Measurements from ENCODE around the gene MAGED2. TPM values are rescaled to one million over a fixed set of nuclear protein-coding genes. Genes with fewer than 3 reads are reported as not detected.
"Not testable (repeated sequence)": the region's sequence is repeated elsewhere in the genome, so short reads cannot be mapped to it uniquely, and the experiment has no call there.

Gene MAGED2
- total RNA-seq, 2 donors from 2014 or later: 261 to 273 TPM

- WGBS, 2 experiments (ENCODE audit: insufficient coverage in 1 of 2, insufficient read length in 1 of 2): 79% methylated on average over 8 of the region's 8 CpGs; no CpG with 5 or more reads in 1 of the 2 experiments
- peak; percentile 69 for DNase-seq
- Mint-ChIP-seq H3K27me3 (ENCODE audit: insufficient read depth) (no peaks in the 10 kb centered on the region), H3K9me3 (peaks cover 56% of the 10 kb centered on the region), H3K36me3 (ENCODE audit: low read depth) (no peaks in the 10 kb centered on the region), H3K27ac (no peak overlapping the region), H3K4me1 (no peaks in the 10 kb centered on the region), H3K4me3 (no peak overlapping the region)
- Histone ChIP-seq H3K27ac (ENCODE audit: low read depth, low read length) (no peak overlapping the region), H3K27me3 (ENCODE audit: control insufficient read depth, insufficient read depth, low read length, poor library complexity, severe bottlenecking) (no peaks in the 10 kb centered on the region), H3K36me3 (ENCODE audit: control insufficient read depth, insufficient read depth, low read length) (no peaks in the 10 kb centered on the region), H3K4me1 (ENCODE audit: control insufficient read depth, insufficient read depth, low read length) (no peaks in the 10 kb centered on the region), H3K4me3 (ENCODE audit: low read length) (no peak overlapping the region), H3K9me3 (ENCODE audit: control insufficient read depth, low read length) (no peaks in the 10 kb centered on the region), H3K9ac (ENCODE audit: extremely low read depth, low read length, poor library complexity, severe bottlenecking) (no peak overlapping the region)
- TF ChIP-seq CTCF (conservative IDR thresholded peaks at IDR 0.05): peak; percentile 59
Measured at GRCh38 chrX:54825716-54826438, 18.3 kb downstream of the MAGED2 start.

- Mint-ChIP-seq H3K4me1 (no peaks in the 10 kb centered on the region), H3K4me3 (no peak overlapping the region), H3K27ac (no peak overlapping the region)
Measured at GRCh38 chrX:54826598-54826997, 19.1 kb downstream of the MAGED2 start.

GRCh38 chrX:54838583-54838982 lies 31.0 kb downstream of the MAGED2 start:
- H3K9ac ChIP-seq (ENCODE audit: extremely low read depth, low read length, poor library complexity, severe bottlenecking): no peak overlapping the region
- 87 to 100% methylated on average over 1 to 3 of the region's 3 CpGs for WGBS, 2 experiments (ENCODE audit: insufficient coverage in 1 of 2, insufficient read length in 1 of 2)
- H3K4me3 ChIP-seq (ENCODE audit: low read length): no peak overlapping the region
- no peak overlapping the region for H3K4me3 Mint-ChIP-seq
- no peak for DNase-seq
- H3K4me1 ChIP-seq (ENCODE audit: control insufficient read depth, insufficient read depth, low read length): no peaks in the 10 kb centered on the region
- TF ChIP-seq CTCF (conservative IDR thresholded peaks at IDR 0.05): no peak
- no peak overlapping the region for H3K27ac Mint-ChIP-seq
- H3K36me3 Mint-ChIP-seq (ENCODE audit: low read depth): no peaks in the 10 kb centered on the region
- H3K9me3 ChIP-seq (ENCODE audit: control insufficient read depth, low read length): no peaks in the 10 kb centered on the region
- no peak overlapping the region for H3K27ac ChIP-seq (ENCODE audit: low read depth, low read length)
- H3K36me3 ChIP-seq (ENCODE audit: control insufficient read depth, insufficient read depth, low read length): no peaks in the 10 kb centered on the region
- peaks cover 3% of the 10 kb centered on the region for H3K4me1 Mint-ChIP-seq
- peaks cover 3% of the 10 kb centered on the region for H3K27me3 Mint-ChIP-seq (ENCODE audit: insufficient read depth)
- peaks cover 64% of the 10 kb centered on the region for H3K9me3 Mint-ChIP-seq
- H3K27me3 ChIP-seq (ENCODE audit: control insufficient read depth, insufficient read depth, low read length, poor library complexity, severe bottlenecking): no peaks in the 10 kb centered on the region

More at GRCh38 chrX:54826598-54826997, 19.1 kb downstream of the MAGED2 start:
- no peaks in the 10 kb centered on the region for H3K9me3 ChIP-seq (ENCODE audit: control insufficient read depth, low read length)
- no peak for DNase-seq
- no peaks in the 10 kb centered on the region for H3K4me1 ChIP-seq (ENCODE audit: control insufficient read depth, insufficient read depth, low read length)
- Mint-ChIP-seq H3K27me3 (ENCODE audit: insufficient read depth) (peaks cover 6% of the 10 kb centered on the region), H3K36me3 (ENCODE audit: low read depth) (no peaks in the 10 kb centered on the region), H3K9me3 (peaks cover 53% of the 10 kb centered on the region)
- no peaks in the 10 kb centered on the region for H3K36me3 ChIP-seq (ENCODE audit: control insufficient read depth, insufficient read depth, low read length)
- no peak overlapping the region for H3K27ac ChIP-seq (ENCODE audit: low read depth, low read length)
- no peak overlapping the region for H3K4me3 ChIP-seq (ENCODE audit: low read length)
- WGBS, 2 experiments (ENCODE audit: insufficient coverage in 1 of 2, insufficient read length in 1 of 2): 90 to 92% methylated on average over 2 to 4 of the region's 4 CpGs
- no peak for TF ChIP-seq CTCF (conservative IDR thresholded peaks at IDR 0.05)
- H3K9ac ChIP-seq (ENCODE audit: extremely low read depth, low read length, poor library complexity, severe bottlenecking): no peak overlapping the region
- H3K27me3 ChIP-seq (ENCODE audit: control insufficient read depth, insufficient read depth, low read length, poor library complexity, severe bottlenecking): no peaks in the 10 kb centered on the region

GRCh38 chrX:54841184-54841874 lies 33.8 kb downstream of the MAGED2 start:
- peak overlapping the region; percentile 25 for H3K4me3 Mint-ChIP-seq

More at GRCh38 chrX:54841184-54841874, 33.8 kb downstream of the MAGED2 start:
- H3K4me1 Mint-ChIP-seq; H3K27me3 Mint-ChIP-seq (ENCODE audit: insufficient read depth); H3K36me3 ChIP-seq (ENCODE audit: control insufficient read depth, insufficient read depth, low read length); H3K9ac ChIP-seq (ENCODE audit: extremely low read depth, low read length, poor library complexity, severe bottlenecking); H3K36me3 Mint-ChIP-seq (ENCODE audit: low read depth); H3K27me3 ChIP-seq (ENCODE audit: control insufficient read depth, insufficient read depth, low read length, poor library complexity, severe bottlenecking); H3K9me3 ChIP-seq (ENCODE audit: control insufficient read depth, low read length); H3K4me3 ChIP-seq (ENCODE audit: low read length); H3K4me1 ChIP-seq (ENCODE audit: control insufficient read depth, insufficient read depth, low read length): not testable (repeated sequence)
- peak; percentile 61 for DNase-seq
- H3K27ac ChIP-seq (ENCODE audit: low read depth, low read length): peak overlapping the region; percentile 80
- WGBS, 2 experiments (ENCODE audit: insufficient coverage in 1 of 2, insufficient read length in 1 of 2): 100% methylated on average over 1 of the region's 3 CpGs; no CpG with 5 or more reads in 1 of the 2 experiments
- Mint-ChIP-seq H3K9me3 (peaks cover 55% of the 10 kb centered on the region), H3K27ac (peak overlapping the region; percentile 76)
